IMR-90 (cell line): ENCODE results near the gene PLEK2. TPM values are rescaled to one million over a fixed set of nuclear protein-coding genes. Genes with fewer than 3 reads are reported as not detected.

Source experiments
- ATAC-seq: fragments of 200-7000 bp; cut with Tn5 transposase; 2 replicates; pipeline ENCODE4 v1.9.1; 2020; ENCODE audit warnings: low read depth, mild to moderate bottlenecking, moderate library complexity
- BruUV-seq: library from RNA; stranded (reverse); fragments of 400-500 nt; replicated peaks from 2 replicates; lab custom pipeline; 2021; lab: Mats Ljungman, UMichigan
- CTCF ChIA-PET: fragments of 300-600 bp; formaldehyde crosslinking; extraction: SDS; loops from one replicate; lab custom pipeline; 2021; ENCODE audit warnings: antibody characterized with exemption; lab: Yijun Ruan, JAX
- POLR2A ChIA-PET: fragments of 300-600 bp; sonication (Branson Sonifier 250); formaldehyde crosslinking; loops from one replicate; lab custom pipeline; 2022; ENCODE audit warnings: antibody characterized with exemption; ENCODE audit not compliant: unreplicated experiment; lab: Charles Lee
- DNase-seq: peaks from one replicate; pipeline ENCODE4 v3.0.0; 2013
- H2AFZ ChIP-seq: replicated peaks from 2 replicates; pipeline ENCODE3; 2013; ENCODE audit warnings: low read length, mild to moderate bottlenecking; ENCODE audit not compliant: poor library complexity
- H2AK5ac ChIP-seq: 2 replicates; pipeline ENCODE4 v1.6.1; 2013; ENCODE audit warnings: low read depth, low read length, inconsistent platforms
- H2AK9ac ChIP-seq: replicated peaks from 2 replicates; pipeline ENCODE3; 2013; ENCODE audit warnings: mild to moderate bottlenecking, low read depth, low read length, moderate library complexity; ENCODE audit not compliant: poor library complexity
- H2BK120ac ChIP-seq: 2 replicates; pipeline ENCODE4 v1.6.1; 2013; ENCODE audit warnings: low read depth, low read length, inconsistent platforms
- H2BK15ac ChIP-seq: 3 replicates; pipeline ENCODE4 v1.6.1; 2013; ENCODE audit warnings: low read depth, low read length, inconsistent platforms
- H2BK20ac ChIP-seq: 2 replicates; pipeline ENCODE4 v1.6.1; 2013; ENCODE audit warnings: low read depth, mild to moderate bottlenecking, inconsistent platforms, low read length, moderate library complexity
- H2BK5ac ChIP-seq: 2 replicates; pipeline ENCODE4 v1.6.1; 2013; ENCODE audit warnings: mild to moderate bottlenecking, low read depth, low read length, inconsistent platforms; ENCODE audit not compliant: poor library complexity, severe bottlenecking
- H3K14ac ChIP-seq: replicated peaks from 2 replicates; pipeline ENCODE4 v1.6.1; 2013; ENCODE audit warnings: low read depth, low read length, inconsistent platforms
- H3K18ac ChIP-seq: 2 replicates; pipeline ENCODE4 v1.6.1; 2013; ENCODE audit warnings: low read depth, low read length, control low read depth
- H3K23ac ChIP-seq: 2 replicates; pipeline ENCODE4 v1.6.1; 2013; ENCODE audit warnings: low read depth, low read length, inconsistent platforms
- H3K27ac ChIP-seq: 2 replicates; pipeline ENCODE4 v1.5.1; 2013; ENCODE audit warnings: mild to moderate bottlenecking, control low read depth, low read length; ENCODE audit not compliant: insufficient read depth
- H3K27me3 ChIP-seq: 2 replicates; pipeline ENCODE4 v1.6.1; 2013; ENCODE audit warnings: low read length; ENCODE audit not compliant: control insufficient read depth, insufficient read depth
- H3K36me3 ChIP-seq: 2 replicates; pipeline ENCODE4 v1.6.1; 2013; ENCODE audit warnings: low read length, mixed read lengths; ENCODE audit not compliant: control insufficient read depth, insufficient read depth
- H3K4ac ChIP-seq: 2 replicates; pipeline ENCODE4 v1.6.1; 2013; ENCODE audit warnings: low read depth, low read length, inconsistent platforms
- H3K4me1 ChIP-seq: 2 replicates; pipeline ENCODE4 v1.6.1; 2013; ENCODE audit warnings: low read length, mixed read lengths; ENCODE audit not compliant: control insufficient read depth, insufficient read depth
- H3K4me2 ChIP-seq: 2 replicates; pipeline ENCODE4 v1.6.1; 2013; ENCODE audit warnings: low read depth, mild to moderate bottlenecking, control low read depth, low read length, moderate library complexity
- H3K4me3 ChIP-seq: 2 replicates; pipeline ENCODE4 v1.5.1; 2013; ENCODE audit warnings: low read depth, mild to moderate bottlenecking, control low read depth, low read length, moderate library complexity; ENCODE audit not compliant: insufficient read depth
- H3K56ac ChIP-seq: 2 replicates; pipeline ENCODE4 v1.6.1; 2013; ENCODE audit warnings: low read length, inconsistent platforms; ENCODE audit not compliant: insufficient read depth; ENCODE audit errors: extremely low read depth
- H3K79me1 ChIP-seq, 2 experiments: 2 replicates each; pipeline ENCODE4 v1.6.1; 2013; ENCODE audit warnings: low read length in 2 of 2, inconsistent platforms in 1 of 2, low read depth in 1 of 2
- H3K9ac ChIP-seq: 2 replicates; pipeline ENCODE4 v1.6.1; 2013; ENCODE audit warnings: low read depth, low read length, control low read depth
- H3K9me1 ChIP-seq: 2 replicates; pipeline ENCODE4 v1.6.1; 2013; ENCODE audit warnings: low read length, inconsistent platforms; ENCODE audit not compliant: insufficient read depth
- H3K9me3 ChIP-seq: 2 replicates; pipeline ENCODE4 v1.6.1; 2013; ENCODE audit warnings: low read length; ENCODE audit not compliant: control insufficient read depth, insufficient read depth
- H4K20me1 ChIP-seq: 2 replicates; pipeline ENCODE4 v1.6.1; 2013; ENCODE audit warnings: low read length, inconsistent platforms; ENCODE audit not compliant: insufficient read depth
- H4K5ac ChIP-seq: 2 replicates; pipeline ENCODE4 v1.6.1; 2013; ENCODE audit warnings: mild to moderate bottlenecking, low read depth, low read length, control low read depth
- H4K8ac ChIP-seq, 2 experiments: 2 replicates each; pipeline ENCODE4 v1.6.1; 2013; ENCODE audit warnings: low read depth in 2 of 2, low read length in 2 of 2, control low read depth in 1 of 2, inconsistent platforms in 1 of 2
- H4K91ac ChIP-seq: 2 replicates; pipeline ENCODE4 v1.6.1; 2013; ENCODE audit warnings: low read depth, low read length, inconsistent platforms; ENCODE audit not compliant: insufficient read depth
- BHLHE40 ChIP-seq: fragments of 150-350 bp; IDR thresholded peaks from 2 replicates; pipeline ENCODE4 v1.6.1; 2016; ENCODE audit warnings: mild to moderate bottlenecking, low read depth, low read length
- CEBPB ChIP-seq: IDR thresholded peaks from 2 replicates; pipeline ENCODE4 v1.6.1; 2012; ENCODE audit warnings: low read depth, low read length, improper control_type of control experiment
- CHD1 ChIP-seq: IDR thresholded peaks from 2 replicates; pipeline ENCODE4 v1.6.1; 2012; ENCODE audit warnings: low read depth, low read length, improper control_type of control experiment
- CTCF ChIP-seq: conservative IDR thresholded peaks from 2 replicates; pipeline ENCODE4 v1.5.1; 2012; ENCODE audit warnings: mild to moderate bottlenecking, low read depth, low read length, improper control_type of control experiment
- ELK1 ChIP-seq: fragments of 150-350 bp; IDR thresholded peaks from 2 replicates; pipeline ENCODE4 v1.6.1; 2016; ENCODE audit warnings: low read depth, mild to moderate bottlenecking, low read length, moderate library complexity, borderline replicate concordance
- FOS ChIP-seq: fragments of 150-350 bp; IDR thresholded peaks from 2 replicates; pipeline ENCODE4 v1.6.1; 2016; ENCODE audit warnings: low read depth, low read length
- MAFK ChIP-seq: IDR thresholded peaks from 2 replicates; pipeline ENCODE4 v1.6.1; 2012; ENCODE audit warnings: low read depth, low read length, improper control_type of control experiment
- MAZ ChIP-seq: IDR thresholded peaks from 2 replicates; pipeline ENCODE4 v1.6.1; 2012; ENCODE audit warnings: low read depth, mild to moderate bottlenecking, low read length, improper control_type of control experiment, moderate library complexity, borderline replicate concordance
- MXI1 ChIP-seq: IDR thresholded peaks from 2 replicates; pipeline ENCODE4 v1.6.1; 2012; ENCODE audit warnings: low read depth, mild to moderate bottlenecking, low read length, moderate library complexity, borderline replicate concordance
- NFE2L2 ChIP-seq: fragments of 150-350 bp; IDR thresholded peaks from 2 replicates; pipeline ENCODE4 v1.6.1; 2016; ENCODE audit warnings: low read depth, mild to moderate bottlenecking, low read length
- POLR2A ChIP-seq: IDR thresholded peaks from 2 replicates; pipeline ENCODE4 v1.6.1; 2012; ENCODE audit warnings: mild to moderate bottlenecking, low read depth, low read length
- RAD21 ChIP-seq: IDR thresholded peaks from 2 replicates; pipeline ENCODE4 v1.6.1; 2012; ENCODE audit warnings: low read length, improper control_type of control experiment
- RCOR1 ChIP-seq: IDR thresholded peaks from 2 replicates; pipeline ENCODE4 v1.6.1; 2012; ENCODE audit warnings: mild to moderate bottlenecking, low read length, improper control_type of control experiment; ENCODE audit not compliant: insufficient replicate concordance
- RFX5 ChIP-seq: IDR thresholded peaks from 2 replicates; pipeline ENCODE4 v1.8.0; 2012; ENCODE audit warnings: low read depth, mild to moderate bottlenecking, low read length, moderate library complexity
- SMC3 ChIP-seq: fragments of 150-350 bp; IDR thresholded peaks from 2 replicates; pipeline ENCODE4 v1.6.1; 2016; ENCODE audit warnings: low read depth, mild to moderate bottlenecking, antibody characterized with exemption, low read length, moderate library complexity
- USF2 ChIP-seq: fragments of 150-350 bp; IDR thresholded peaks from 2 replicates; pipeline ENCODE4 v1.6.1; 2017; ENCODE audit warnings: mild to moderate bottlenecking, antibody characterized with exemption, low read length, low read depth
- WGBS, 2 experiments: methylation state at CpG; one replicate each; pipeline versions ENCODE4 v1.1.5 to v1.1.7; 2013; ENCODE audit warnings: missing lambda C conversion rate in 2 of 2; ENCODE audit not compliant: insufficient read length in 1 of 2; ENCODE audit errors: extremely low coverage in 2 of 2; 5-methylcytosine and 5-hydroxymethylcytosine counted together
- dilution Hi-C: fragments of 300-500 bp; cut with HindIII; formaldehyde crosslinking; loops from one replicate; pipeline ENCODE4 v1.14.3; 2018; ENCODE audit warnings: low sequenced_read_pairs; ENCODE audit not compliant: unreplicated experiment
- in situ Hi-C: fragments of 300-500 bp; cut with MboI; formaldehyde crosslinking; loops from 3 replicates; pipeline ENCODE4 v1.14.3; 2019; ENCODE audit warnings: low sequenced_read_pairs, inconsistent platforms, mixed read lengths
- intact Hi-C: fragments of 100-400 bp; cut with micrococcal nuclease; formaldehyde crosslinking; loops from 2 replicates; pipeline ENCODE4 v1.10.0; 2022
- polyA plus RNA-seq, 3 experiments: library from polyadenylated mRNA; depleted of rRNA; stranded (reverse); fragments of >200 nt; gene quantifications; 2 replicates each; pipeline ENCODE4 v1.2.3, GENCODE V29; 2012; ENCODE audit warnings: low replicate concordance in 1 of 3
- total RNA-seq: library from RNA; depleted of rRNA; stranded (reverse); fragments of >200 nt; gene quantifications from 2 replicates; pipeline ENCODE4 v1.2.3, GENCODE V29; 2012

Gene PLEK2
- total and polyA plus RNA-seq, 2 of the 4 experiments (the other 2 are of a cell fraction): 1.7 to 2.5 TPM

GRCh38 chr14:67416085-67416484, 4.1 kb upstream of the PLEK2 start:
- Histone ChIP-seq H3K9ac (no peak overlapping the region), H2AK9ac (no peak overlapping the region), H3K4me1 (peaks cover 7% of the 10 kb centered on the region), H2BK120ac (no peak overlapping the region), H3K36me3 (no peaks in the 10 kb centered on the region), H2AK5ac (no peak overlapping the region), H3K4ac (no peak overlapping the region), H3K27me3 (no peaks in the 10 kb centered on the region; the same call in 1 of the 2 replicates), H3K23ac (no peak overlapping the region), H2BK5ac (no peak overlapping the region), H2BK15ac (no peak overlapping the region), H3K9me3 (no peaks in the 10 kb centered on the region), H4K5ac (no peak overlapping the region), H3K4me3 (no peak overlapping the region), H3K56ac (no peak overlapping the region), H3K9me1 (peaks cover 18% of the 10 kb centered on the region; the same call in 1 of the 2 replicates), H4K91ac (no peak overlapping the region), H3K4me2 (no peak overlapping the region), H2AFZ (no peak overlapping the region), H4K8ac (no peak overlapping the region), H3K18ac (no peak overlapping the region), H3K79me1 (no peaks in the 10 kb centered on the region), H3K14ac (no peak overlapping the region), H3K27ac (no peak overlapping the region), H4K20me1 (no peaks in the 10 kb centered on the region; the same call in 1 of the 2 replicates), H2BK20ac (no peak overlapping the region)
- DNase-seq: no peak
- ATAC-seq: no peak
- CTCF ChIA-PET: no interaction called here
- intact Hi-C loops: no loop called here
- no peak for TF ChIP-seq CEBPB
- TF ChIP-seq MAZ: no peak
- TF ChIP-seq MAFK: no peak
- TF ChIP-seq CHD1: no peak
- TF ChIP-seq RCOR1: no peak
- no peak for TF ChIP-seq BHLHE40
- no peak for TF ChIP-seq SMC3
- TF ChIP-seq CTCF: no peak
- TF ChIP-seq RFX5: no peak
- no peak for TF ChIP-seq RAD21
- TF ChIP-seq POLR2A: no peak
- TF ChIP-seq FOS: no peak
- no peak for TF ChIP-seq MXI1
- no peak for TF ChIP-seq USF2
- no peak for TF ChIP-seq ELK1
- TF ChIP-seq NFE2L2: no peak
- BruUV-seq: no TSS peak
- 84% methylated on average over 7 of the region's 8 CpGs; no CpG with 5 or more reads in 1 of the 2 experiments for WGBS, 2 experiments
- dilution Hi-C loops: no loop called here
- in situ Hi-C loops: no loop called here
- POLR2A ChIA-PET: no interaction called here
